Osteocyte (in vitro differentiated cells): ENCODE results near the gene AVEN. TPM values are rescaled to one million over a fixed set of nuclear protein-coding genes. Genes with fewer than 3 reads are reported as not detected.
"Not testable (repeated sequence)": the region's sequence is repeated elsewhere in the genome, so short reads cannot be mapped to it uniquely, and the experiment has no call there.

Experiments
- DNase-seq: peaks from one replicate; pipeline ENCODE4 v3.0.0; 2021; ENCODE audit warnings: mixed read lengths; ENCODE audit not compliant: unreplicated experiment; ENCODE audit errors: extremely low spot score
- H3K27ac Mint-ChIP-seq: one replicate; pipeline ENCODE4 v1.8.0; 2021; ENCODE audit warnings: mild to moderate bottlenecking, mixed read lengths; ENCODE audit not compliant: unreplicated experiment
- H3K27me3 Mint-ChIP-seq: one replicate; pipeline ENCODE4 v1.8.0; 2021; ENCODE audit warnings: mixed read lengths; ENCODE audit not compliant: unreplicated experiment
- H3K36me3 Mint-ChIP-seq: one replicate; pipeline ENCODE4 v1.8.0; 2021; ENCODE audit warnings: mixed read lengths; ENCODE audit not compliant: unreplicated experiment
- H3K4me1 Mint-ChIP-seq: one replicate; pipeline ENCODE4 v1.8.0; 2021; ENCODE audit warnings: mixed read lengths; ENCODE audit not compliant: unreplicated experiment
- H3K4me3 Mint-ChIP-seq: one replicate; pipeline ENCODE4 v1.8.0; 2021; ENCODE audit warnings: mild to moderate bottlenecking, moderate library complexity, mixed read lengths; ENCODE audit not compliant: unreplicated experiment
- H3K9me3 Mint-ChIP-seq: one replicate; pipeline ENCODE4 v1.8.0; 2021; ENCODE audit warnings: mixed read lengths; ENCODE audit not compliant: unreplicated experiment
- CTCF ChIP-seq: fragments of 200-600 bp; sonication (generic); IDR thresholded peaks from 2 replicates; pipeline ENCODE4 v1.5.0; 2021; ENCODE audit warnings: antibody characterized with exemption, mild to moderate bottlenecking, moderate library complexity
- total RNA-seq: library from RNA; stranded (reverse); gene quantifications from 2 replicates; pipeline ENCODE4 v1.2.1, GENCODE V29; 2021

AVEN gene
- total RNA-seq, 1 donor from 2014 or later, result 12.5 TPM

DNA sequence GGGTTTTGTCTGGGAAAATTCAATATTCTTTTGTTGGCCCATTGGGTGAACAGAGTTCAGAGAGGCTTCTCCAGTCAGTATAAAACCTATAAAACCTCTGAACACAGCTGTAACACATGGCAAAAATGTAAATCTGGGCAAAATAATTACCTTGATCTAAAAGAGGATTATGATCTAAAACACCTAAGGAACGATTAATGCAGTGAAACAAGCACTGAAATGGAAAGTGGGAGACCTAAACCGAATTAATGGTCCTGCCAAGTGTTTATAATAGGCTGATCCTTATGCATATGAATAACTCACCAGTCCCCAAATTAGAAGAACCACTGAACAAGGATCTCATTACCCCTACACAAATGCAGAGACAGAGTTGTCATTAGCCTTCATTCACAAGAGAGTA is 32.6 kb downstream of the AVEN start:
- TF ChIP-seq CTCF, result no peak
- no peak overlapping the region for H3K27ac Mint-ChIP-seq
- H3K27me3 Mint-ChIP-seq, result no peaks in the 10 kb centered on the region
- DNase-seq, result no peak
- H3K4me3 Mint-ChIP-seq, result no peak overlapping the region
- peaks cover 4% of the 10 kb centered on the region for H3K36me3 Mint-ChIP-seq
- H3K4me1 Mint-ChIP-seq, result peaks cover 9% of the 10 kb centered on the region
- H3K9me3 Mint-ChIP-seq, result no peaks in the 10 kb centered on the region

GRCh38 chr15:34001536-34001935 is 37.5 kb downstream of the AVEN start:
- Mint-ChIP-seq H3K4me1 (peaks cover 4% of the 10 kb centered on the region), H3K4me3 (no peak overlapping the region), H3K27ac (no peak overlapping the region), H3K36me3 (peaks cover 6% of the 10 kb centered on the region), H3K9me3 (no peaks in the 10 kb centered on the region), H3K27me3 (no peaks in the 10 kb centered on the region)
- no peak for DNase-seq
- no peak for TF ChIP-seq CTCF

GRCh38 chr15:33995666-33996065 is 43.3 kb downstream of the AVEN start:
- not testable (repeated sequence) for H3K4me3 Mint-ChIP-seq, H3K27ac Mint-ChIP-seq, H3K4me1 Mint-ChIP-seq, H3K9me3 Mint-ChIP-seq, DNase-seq, H3K36me3 Mint-ChIP-seq, H3K27me3 Mint-ChIP-seq

GRCh38 chr15:33994005-33994615 is 44.9 kb downstream of the AVEN start:
- Mint-ChIP-seq H3K36me3 (no peaks in the 10 kb centered on the region), H3K4me1 (peaks cover 4% of the 10 kb centered on the region)

DNA sequence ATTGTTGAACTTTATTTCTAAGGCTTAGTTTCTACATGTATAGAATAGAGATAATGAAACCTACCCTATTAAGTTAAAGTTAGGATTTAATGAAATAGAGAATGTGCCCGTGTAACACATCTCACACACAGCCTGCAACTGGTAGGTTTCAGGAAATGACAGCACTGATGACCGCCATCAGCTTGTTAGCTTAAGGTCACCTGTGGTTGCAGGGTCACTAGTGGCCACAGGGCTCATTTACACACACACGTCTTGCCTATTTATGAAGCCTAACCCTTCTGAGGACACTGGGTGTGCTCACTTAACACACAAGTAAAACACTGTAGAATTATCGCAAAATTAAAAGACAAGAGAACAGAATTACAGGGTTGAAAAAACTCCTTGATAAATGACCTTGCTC is 50.6 kb downstream of the AVEN start:
- H3K9me3 Mint-ChIP-seq, result no peaks in the 10 kb centered on the region
- TF ChIP-seq CTCF, result no peak
- no peaks in the 10 kb centered on the region for H3K36me3 Mint-ChIP-seq
- H3K4me1 Mint-ChIP-seq, result peaks cover 40% of the 10 kb centered on the region
- DNase-seq, result no peak
- no peak overlapping the region for H3K4me3 Mint-ChIP-seq
- no peak overlapping the region for H3K27ac Mint-ChIP-seq
- no peaks in the 10 kb centered on the region for H3K27me3 Mint-ChIP-seq

More at GRCh38 chr15:33994005-33994615, 44.9 kb downstream of the AVEN start:
- DNase-seq, result no peak
- peak; percentile 66 for TF ChIP-seq CTCF
- no peak overlapping the region for H3K27ac Mint-ChIP-seq
- no peaks in the 10 kb centered on the region for H3K27me3 Mint-ChIP-seq
- no peaks in the 10 kb centered on the region for H3K9me3 Mint-ChIP-seq
- H3K4me3 Mint-ChIP-seq, result no peak overlapping the region

DNA sequence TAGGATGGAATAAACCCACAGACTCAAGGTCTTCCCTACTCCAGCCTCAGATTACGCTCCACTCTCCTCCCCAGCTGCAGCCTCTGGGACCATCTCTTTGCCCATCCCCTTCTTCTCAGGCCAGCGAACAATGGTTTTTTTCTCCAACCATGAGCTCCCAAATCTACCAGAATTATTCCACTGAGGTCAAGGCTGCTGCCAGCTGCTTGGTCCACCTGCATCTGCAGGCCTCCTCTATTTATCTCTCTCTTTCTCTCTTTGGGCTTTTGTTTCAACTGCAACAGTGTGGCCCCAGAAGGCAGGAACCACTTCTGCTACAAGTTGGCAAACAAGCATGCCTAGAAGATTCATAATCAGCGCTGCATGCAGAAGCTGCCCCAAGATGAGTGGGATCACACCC is 51.6 kb downstream of the AVEN start:
- no peak for DNase-seq
- Mint-ChIP-seq H3K4me3 (no peak overlapping the region), H3K9me3 (no peaks in the 10 kb centered on the region), H3K4me1 (peaks cover 48% of the 10 kb centered on the region), H3K27ac (no peak overlapping the region), H3K27me3 (no peaks in the 10 kb centered on the region), H3K36me3 (no peaks in the 10 kb centered on the region)
- TF ChIP-seq CTCF, result no peak
